Skeletal muscle cell (primary cell): ENCODE data around the gene MAPT.

Experiments
- DNase-seq: peaks from one replicate; pipeline ENCODE4 v3.0.0-alpha.2; 2010; ENCODE audit warnings: low read depth
- H3K4me3 ChIP-seq: 2 replicates; pipeline ENCODE4 v1.5.1; 2011; ENCODE audit warnings: low read depth, mild to moderate bottlenecking, control low read depth, low read length, moderate library complexity

The MAPT gene

DNA sequence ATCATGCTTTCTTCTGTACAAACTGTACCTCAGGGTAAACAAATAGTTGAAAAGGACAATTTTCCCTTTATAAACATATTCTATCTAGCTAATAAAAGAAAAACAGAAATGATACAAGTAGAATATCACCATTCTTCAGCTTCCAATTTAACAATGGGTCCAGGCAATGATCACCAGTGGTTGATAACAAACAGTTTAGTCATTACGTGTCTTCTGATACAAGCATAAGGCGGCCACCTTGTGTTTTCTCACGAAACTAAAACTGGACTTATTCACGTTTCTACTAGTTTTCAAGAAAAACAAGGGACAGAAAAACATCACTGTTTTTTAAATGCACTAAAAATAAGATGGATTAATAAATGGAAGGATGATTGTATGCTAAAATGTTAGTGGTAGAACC lies 163.0 kb downstream of the MAPT start:
- no peak for DNase-seq
- H3K4me3 ChIP-seq: no peak overlapping the region

DNA sequence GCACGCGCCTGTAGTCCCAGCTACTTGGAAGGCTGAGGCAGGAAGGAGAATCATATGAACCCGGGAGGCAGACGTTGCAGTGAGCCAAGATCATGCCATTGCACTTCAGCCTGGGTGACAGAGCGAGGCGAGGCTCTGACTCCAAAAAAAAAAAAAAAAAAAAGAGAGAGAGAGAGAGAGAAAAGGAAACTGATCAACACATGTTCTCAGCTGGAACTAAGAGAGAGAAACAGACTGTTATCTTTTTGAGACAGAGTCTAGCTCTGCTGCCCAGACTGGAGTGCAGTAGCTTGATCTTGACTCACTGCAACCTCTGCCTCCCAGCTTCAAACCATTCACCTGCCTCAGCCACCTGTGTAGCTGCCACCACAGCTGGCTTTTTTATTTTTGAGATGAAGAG lies 165.1 kb downstream of the MAPT start:
- no peak overlapping the region for H3K4me3 ChIP-seq
- DNase-seq: no peak

DNA sequence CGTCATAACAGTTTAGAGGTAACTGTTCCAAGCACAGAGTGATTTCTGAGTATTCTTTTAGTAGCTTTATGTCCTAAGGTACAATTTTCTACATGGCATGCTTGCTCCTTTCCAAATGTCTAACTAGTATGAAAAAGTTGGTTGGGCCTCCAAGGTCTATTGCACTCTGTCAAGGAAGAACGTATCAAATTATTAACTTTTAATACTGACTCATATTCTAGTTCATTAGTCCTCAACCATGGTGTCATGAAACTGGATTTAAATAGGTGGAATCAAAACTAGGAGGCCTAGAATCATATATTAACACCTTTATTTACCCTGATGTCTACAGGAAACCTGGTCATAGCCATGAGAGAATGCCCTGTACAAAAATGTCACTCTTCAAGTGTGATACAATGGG lies 166.1 kb downstream of the MAPT start:
- no peak for DNase-seq
- H3K4me3 ChIP-seq: no peak overlapping the region

DNA sequence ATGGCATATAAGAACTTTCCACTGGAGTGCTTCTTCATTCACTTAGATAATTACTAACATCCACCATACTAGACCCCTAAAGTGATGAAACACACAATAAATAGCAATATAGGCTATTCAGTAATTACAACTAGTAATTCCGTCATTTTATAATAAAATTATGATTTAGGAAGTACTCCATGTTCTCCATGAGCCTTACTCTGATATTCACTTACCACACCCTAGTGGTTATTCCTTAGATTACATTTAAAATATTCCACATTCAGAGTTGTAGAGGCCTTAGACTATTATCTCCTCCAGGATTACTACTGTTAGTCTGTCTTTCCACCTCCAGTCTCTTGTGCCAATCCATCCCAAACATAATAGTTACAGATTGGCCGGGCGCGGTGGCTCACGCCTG lies 167.1 kb downstream of the MAPT start:
- no peak for DNase-seq

DNA sequence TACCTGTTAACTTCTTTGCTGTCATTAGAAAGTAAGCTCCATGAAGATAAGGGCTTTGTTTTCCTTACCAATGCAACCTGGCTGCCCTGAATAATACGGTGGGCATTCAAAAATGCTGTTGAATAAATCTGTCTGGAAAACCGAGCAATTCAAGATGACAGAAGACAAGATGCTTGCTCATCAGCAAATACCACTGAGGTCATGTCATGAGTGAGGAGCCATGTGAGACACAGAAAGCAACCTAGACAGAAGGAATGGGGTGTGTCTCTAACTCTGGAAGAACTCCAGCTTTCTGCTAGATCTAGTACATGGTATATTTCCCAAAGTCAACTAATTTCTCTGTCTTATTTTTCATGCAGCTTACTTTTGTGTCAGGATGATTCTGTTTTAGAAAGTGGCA lies 168.9 kb downstream of the MAPT start:
- DNase-seq: peak; percentile 64
- H3K4me3 ChIP-seq: no peak overlapping the region

More for the DNA sequence above, 167.1 kb downstream of the MAPT start:
- no peak overlapping the region for H3K4me3 ChIP-seq

DNA sequence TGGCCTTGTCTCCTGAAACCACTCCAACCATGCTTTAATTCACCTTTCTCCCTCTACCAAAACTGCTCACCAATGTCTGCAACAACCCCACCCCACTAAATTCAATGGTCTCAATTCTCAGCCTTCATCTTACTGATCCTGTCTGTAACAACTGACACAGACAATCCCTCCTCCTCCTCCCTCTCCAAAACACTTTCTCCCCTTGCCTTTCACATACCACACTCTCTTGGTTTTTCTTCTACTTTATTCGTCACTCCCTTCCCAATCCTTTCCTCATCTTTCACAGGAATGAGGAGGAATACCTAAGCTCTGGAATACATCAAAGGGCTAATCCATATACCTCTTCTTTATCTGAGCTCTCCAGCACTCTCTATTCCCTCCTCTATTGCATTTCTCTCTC lies 170.1 kb downstream of the MAPT start:
- no peak overlapping the region for H3K4me3 ChIP-seq
- DNase-seq: no peak

DNA sequence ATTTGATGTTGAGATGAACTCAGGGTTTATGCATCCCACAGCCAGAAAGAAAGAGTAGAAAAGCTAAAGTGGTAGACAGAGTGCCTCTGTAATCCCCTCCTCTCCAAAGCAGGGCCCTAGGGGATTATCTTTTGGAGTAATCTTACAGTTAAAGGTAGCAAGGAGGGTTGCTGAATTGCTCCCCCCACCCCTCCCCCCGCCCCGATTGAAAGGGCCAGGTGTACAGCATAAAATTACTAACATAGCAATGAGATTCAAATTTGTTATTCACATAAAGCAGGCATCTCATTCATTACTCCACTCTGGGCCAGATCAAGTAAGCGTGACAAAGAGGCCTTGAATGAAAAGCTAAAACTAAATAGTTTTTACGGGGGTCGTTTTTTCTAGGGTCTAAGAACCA lies 177.4 kb downstream of the MAPT start:
- DNase-seq: no peak
- H3K4me3 ChIP-seq: no peak overlapping the region

DNA sequence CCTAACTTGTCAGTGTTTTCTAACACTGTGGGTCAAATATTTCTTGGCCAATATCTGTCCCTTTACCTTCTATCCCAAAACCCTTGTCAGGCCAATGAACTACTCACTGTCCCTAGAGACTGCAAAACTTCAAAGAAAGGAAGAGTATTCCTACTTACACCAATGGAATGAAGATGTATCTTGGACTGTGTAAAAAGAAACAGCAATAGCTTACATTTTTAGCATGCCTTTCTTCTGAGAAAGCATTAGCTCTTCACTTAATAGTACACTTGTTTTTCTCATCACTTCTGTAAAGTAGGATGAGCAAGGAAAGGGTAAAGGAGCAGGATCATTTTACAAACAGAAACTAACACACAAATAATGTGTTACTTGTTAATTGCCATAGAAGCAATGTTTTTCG lies 178.6 kb downstream of the MAPT start:
- no peak overlapping the region for H3K4me3 ChIP-seq
- DNase-seq: peak; percentile 47

DNA sequence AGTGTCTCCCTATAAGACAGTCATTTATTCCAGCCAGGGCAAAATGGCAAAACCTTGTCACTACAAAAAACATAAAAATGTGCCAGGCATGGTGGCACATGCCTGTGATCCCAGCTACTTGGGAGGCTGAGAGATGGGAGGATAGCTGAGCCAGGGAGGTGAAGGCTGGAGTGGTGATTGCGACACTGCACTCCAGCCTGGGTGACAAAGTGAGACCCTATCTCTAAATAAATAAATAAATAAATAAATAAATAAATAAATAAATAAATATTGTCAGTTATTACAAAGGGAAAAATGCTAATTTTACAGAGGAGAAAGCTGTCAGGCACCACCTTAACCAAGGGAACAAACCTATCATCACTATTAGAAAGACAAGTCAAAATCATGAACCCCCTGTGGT lies 180.2 kb downstream of the MAPT start:
- no peak for DNase-seq
- H3K4me3 ChIP-seq: no peak overlapping the region
